Stimulated activated CD4-positive, alpha-beta T cell treated with anti-CD3 and anti-CD28 coated beads, TNF-alpha, amount 100 ng/mL, for 4 hours (primary cell): Measurements from ENCODE around the gene SH2D2A.
A peak's percentile ranks its signal among the peaks of the same experiment; 100 is the strongest.

Experiments
- DNase-seq, 3 experiments: peaks; one replicate each; pipeline ENCODE4 v3.0.0-alpha.2; 2020; ENCODE audit warnings: low read depth in 3 of 3

SH2D2A gene

DNA sequence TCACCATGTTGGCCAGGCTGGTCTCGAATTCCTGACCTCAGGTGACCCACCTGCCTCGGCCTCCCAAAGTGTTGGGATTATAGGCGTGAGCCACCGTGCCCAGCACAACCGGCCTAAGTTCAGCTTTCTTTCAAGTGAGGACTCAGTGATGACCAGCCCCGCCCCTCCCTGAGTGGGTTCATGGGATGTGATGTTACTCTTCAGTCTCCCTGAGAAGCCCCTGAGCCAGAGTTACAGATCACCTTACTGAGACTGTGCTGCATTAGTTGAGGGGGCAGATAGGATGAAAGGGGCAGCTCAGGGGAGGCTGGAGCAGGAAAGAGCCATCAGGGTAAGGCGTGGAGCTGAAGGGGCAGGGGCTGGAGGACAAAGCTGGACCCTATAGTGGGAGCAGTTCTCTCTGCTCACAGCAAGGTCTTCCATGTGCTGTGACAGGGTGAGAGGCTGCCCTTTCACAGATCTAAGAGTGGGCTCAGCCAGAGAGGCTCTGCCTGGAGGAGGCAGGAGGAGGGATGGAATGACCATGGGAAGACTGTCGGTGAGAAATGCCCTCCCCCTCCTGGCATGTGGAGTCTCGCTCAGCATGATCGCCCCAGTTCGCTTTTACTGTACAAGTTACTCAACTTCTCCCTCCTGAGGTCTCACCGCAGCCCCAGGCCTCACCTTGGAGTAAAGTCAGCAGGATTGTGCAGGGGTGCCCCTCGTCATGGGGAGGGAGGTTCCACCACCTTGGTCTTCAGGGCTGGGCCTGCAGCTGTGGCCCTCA lies 13.4 kb downstream of the SH2D2A start:
- no peak for DNase-seq

DNA sequence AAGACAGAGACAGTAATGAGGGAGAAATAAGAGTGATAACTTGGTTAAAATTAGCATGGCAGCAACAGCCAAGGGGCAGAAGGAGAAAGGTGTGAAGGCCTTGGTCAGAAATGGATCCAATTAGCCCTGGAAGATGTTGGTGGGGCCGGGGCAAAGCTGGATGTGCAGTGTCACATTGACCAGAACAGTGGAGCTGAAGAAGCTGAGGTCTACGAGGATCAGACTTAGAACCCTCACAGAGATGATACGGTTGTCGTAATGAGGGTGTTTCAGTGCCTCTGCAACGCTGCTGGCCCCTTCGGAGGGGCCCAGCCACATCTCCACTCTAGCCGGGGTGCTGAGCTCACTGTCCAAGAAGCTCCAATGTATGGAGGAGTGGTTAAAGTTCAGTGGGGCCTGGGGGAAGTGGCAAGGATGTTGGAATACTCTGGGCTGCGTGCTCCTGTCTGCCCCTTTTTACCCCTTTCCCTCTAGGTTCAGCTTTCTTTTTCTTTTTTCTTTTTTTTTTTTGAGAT lies 14.2 kb downstream of the SH2D2A start:
- no peak for DNase-seq

DNA sequence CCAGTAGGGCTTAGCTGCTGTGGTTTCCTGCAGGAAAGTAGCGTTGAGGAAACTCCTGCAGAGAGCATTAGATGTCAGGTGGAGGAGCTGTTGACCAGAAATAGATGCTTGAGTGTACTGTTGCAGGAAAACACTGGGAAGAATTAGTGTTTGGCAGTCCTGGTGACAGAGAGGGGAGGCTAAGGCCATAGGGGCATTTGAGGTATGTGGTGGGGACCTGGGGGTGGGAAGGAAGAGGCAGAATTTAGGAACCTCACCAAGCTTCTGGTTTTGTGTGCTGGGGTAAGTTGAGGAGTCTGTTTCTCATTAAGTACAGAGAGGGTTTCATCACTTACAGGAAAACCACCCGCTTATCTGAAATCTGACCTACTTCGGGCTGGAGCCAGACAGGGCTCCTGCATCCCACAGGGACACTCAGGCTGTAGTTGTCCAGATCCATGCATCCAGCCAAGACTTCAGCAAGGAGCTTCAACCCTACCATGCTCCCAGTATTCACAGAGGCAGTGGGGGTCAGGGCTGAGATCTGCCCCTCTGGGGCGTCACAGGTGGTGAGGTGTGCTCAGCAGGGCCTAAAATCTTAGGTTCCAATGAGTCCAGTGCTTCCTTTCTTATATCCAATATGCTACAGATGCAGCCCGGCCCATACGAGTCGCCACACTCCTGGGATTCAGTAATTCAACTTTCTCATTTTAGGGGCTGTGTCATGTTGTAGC lies 15.1 kb downstream of the SH2D2A start:
- no peak for DNase-seq

DNA sequence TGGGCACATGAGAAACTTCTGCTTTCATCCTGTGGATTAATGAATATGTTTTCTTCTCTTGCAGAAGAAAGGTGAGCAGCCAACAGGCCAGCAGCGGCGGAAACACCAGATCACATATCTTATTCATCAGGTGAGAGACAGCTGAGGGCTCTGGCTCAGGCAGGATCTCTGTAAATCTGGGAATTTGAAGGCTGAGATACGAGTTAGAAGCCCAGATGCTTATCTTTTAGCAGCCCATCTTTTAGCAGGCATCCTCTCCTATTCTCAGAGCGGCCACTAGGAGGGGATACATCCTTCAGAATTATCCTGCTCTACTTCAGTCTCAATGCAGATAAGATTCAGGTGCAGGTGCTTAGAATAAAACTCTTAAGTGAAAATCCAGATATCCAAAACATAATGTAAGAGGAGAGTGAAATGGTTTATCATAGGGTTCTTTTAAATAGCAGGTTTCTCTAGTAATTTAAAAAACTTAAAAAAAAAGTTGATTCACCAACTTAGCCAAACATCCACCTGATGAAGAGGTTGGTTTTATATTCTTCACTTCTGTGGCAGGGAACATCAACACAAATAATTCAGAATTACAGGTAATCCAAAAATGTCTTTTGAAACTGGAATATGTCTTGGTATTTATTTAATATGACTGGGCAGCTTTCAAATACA lies 19.3 kb downstream of the SH2D2A start:
- DNase-seq = peak in 1 of 3 experiments; percentile 34

DNA sequence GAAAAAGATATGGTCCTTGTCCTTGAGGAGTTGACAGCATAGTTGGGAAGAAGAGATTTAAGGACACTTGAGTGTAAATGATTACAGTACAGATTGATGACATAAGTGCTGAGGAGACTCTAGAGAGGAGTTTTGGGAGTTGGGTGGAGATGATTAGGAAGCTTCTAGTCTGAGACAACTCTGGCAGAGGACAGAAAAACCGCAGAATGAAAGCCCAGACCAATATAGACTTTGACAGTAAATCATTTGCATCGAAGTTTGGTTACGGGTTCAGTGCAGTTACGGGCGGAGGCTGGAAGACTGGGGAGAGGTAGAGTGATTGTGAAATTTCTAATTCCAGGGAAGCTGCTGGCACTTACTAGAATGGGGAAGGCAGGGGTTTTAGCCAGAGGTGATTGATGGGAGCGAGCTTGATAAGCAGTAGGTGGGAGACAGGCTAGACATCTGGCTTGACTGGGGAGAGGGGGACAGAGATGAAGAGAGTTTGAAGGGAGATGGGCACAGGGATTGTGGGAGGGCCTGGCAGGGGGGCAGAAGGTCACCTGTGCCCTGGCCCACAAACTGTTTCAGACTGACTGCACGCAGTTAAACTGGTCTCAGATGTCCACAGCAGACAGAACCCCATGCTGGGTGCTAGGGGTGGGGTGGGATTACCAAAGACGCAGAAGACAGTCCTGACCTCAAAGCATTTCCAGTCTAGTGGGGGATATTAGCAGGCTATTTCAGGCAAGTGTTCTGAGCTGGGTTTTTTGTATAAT lies 20.1 kb downstream of the SH2D2A start:
- DNase-seq = no peak

DNA sequence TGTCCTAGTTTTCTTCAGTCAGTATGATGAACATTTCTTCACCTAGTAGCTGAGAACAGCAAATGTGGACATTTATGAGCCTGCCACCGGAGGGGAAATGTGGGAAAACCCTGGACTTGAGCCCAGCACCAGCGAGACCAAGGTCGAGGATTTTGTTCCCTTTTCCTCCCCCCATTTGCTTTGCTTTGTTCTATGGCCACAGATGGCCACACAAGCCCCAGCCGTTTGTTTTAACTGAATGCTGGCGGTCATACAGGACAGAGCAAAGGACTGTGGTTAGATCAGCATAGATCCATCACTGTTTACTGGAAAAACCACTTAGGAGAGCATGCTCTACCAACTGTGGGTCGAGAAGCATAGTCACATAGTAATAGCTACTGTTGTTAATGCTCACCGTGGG lies 20.9 kb downstream of the SH2D2A start:
- no peak for DNase-seq

DNA sequence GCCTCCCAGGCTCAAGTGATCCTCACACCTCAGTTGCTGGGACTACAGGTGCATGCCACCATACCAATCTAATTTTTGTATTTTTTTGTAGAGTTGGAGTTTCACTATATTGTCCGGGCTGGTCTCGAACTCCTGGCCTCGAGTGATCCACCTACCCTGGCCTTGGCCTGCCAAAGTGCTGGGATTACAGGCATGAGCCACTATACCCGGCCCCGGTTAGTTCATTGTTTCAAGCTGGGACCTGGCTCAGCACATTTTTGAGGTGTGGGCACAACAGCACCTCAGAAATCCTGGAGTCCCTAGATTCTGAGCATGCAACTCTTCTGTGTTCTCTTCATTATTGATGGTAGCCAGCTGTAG lies 21.3 kb downstream of the SH2D2A start:
- DNase-seq = no peak

DNA sequence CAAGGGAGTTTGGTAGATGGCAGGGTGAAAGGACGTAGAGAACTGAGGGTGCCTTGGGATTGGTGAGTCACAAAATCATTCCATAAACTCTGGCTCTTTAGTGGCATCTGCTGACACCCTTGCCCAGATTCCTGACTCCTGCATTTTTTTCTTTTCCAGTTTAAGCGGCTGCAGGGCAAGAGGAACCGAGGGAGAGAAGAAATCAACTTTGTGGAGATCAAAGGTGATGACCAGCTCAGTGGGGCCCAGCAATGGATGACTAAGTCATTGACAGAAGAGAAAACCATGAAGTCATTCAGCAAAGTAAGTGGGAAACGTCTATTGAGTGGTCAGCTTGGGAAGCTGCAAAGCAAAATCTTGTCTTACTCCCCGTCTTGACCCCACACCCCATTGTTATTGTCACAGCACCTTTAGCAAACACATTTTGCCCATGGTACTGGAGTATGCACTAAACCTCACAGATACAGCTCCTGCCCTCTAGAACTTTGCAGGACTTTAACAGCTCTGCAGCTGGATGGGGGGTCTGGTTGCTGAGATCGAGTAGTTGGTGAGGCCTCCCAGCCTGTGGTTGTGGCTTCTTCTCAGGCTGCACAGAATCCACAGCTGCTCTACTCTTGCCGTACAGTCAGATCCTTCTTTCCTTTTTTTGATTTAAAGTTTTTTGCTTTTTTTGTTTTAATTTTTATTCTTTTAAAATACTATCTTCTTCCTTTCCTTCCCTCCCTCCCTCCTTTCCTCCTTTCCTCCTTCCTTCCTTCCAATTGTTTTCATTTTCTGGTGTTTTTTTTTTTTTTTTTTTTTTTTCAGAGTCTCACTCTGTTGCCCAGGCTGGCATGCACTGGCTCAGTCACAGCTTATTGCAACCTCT lies 21.9 kb downstream of the SH2D2A start:
- no peak for DNase-seq

DNA sequence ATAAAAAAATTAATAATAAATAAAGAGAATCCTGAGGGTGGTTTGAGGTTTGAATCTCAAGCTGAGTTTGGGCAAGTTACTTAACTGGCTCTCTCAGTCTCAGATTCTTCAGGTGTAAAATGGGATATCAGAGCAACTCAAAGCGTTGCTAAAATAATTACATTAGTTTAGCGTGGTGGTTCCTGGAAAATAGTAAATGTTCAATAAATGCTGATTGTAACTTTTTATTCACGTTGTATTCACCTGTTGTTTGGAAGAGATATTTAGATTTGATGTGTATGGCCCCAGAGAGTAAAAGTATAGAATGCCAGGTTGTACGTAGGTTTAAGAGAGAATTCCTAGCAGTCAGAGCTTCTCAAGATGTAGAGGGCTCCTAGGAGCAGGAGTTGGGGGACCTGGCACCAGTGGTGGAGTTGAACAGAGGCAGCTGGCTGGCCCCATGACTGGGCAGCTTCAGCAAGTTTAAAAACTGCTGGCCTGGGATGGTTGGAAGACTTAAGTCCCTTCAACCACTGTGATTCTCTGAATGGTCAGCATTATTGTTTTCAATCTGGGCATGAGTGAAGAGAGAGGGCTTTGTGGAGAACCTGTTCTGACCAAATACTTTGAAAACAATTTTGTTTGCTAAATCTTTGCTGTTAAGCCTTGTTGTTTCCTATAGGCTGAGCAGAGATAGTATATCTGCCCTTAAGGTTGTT lies 26.9 kb downstream of the SH2D2A start:
- DNase-seq = no peak

DNA sequence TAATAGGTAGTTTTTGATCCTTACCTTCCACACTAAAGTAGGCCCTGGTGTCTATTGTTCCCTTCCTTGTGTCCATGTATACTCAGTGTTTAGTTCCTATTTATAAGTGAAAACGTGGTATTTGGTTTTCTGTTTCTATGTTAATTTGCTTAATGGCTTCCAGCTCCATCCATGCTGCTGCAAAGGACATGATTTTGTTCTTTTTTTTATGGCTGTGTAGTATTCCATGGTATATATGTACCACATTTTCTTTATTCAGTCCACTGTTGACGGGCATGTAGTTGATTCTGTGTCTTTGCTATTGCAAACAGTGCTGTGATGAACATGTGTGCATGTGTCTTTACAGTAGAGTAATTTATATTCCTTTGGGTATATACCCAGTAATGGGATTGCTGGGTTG lies 28.5 kb downstream of the SH2D2A start:
- no peak for DNase-seq

DNA sequence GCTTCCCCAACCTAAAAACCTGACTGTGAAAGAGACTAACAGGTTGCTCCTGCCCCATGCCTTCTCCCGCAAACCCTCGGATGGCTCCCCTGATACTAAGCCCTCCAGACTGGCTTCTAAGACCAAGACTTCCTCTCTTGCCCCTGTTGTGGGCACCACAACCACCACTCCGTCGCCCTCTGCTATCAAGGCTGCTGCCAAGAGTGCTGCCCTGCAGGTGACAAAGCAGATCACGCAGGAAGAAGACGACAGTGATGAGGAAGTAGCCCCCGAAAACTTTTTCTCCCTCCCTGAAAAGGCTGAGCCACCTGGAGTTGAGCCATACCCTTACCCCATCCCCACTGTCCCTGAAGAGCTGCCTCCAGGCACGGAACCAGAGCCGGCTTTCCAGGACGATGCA lies 30.0 kb downstream of the SH2D2A start:
- DNase-seq = no peak

DNA sequence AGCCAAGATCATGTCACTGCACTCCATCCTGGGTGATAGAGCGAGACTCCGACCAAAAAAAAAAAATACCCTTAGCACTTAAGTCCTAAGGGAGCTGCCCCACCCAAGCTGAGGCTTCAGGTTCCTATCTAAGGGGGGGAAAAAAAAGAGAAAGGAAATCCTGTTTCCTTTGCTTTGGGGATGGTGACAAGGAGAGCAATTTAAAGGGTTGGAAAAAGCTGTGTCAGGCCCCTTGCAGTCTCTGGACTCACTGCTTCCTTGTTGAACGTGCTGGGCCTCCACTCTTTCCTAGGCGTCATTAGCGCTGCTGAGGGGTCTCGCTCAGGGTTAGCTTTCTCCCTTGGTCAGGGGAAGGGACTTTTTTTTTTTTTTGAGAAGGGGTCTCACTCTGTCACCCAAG lies 31.2 kb downstream of the SH2D2A start:
- no peak for DNase-seq

DNA sequence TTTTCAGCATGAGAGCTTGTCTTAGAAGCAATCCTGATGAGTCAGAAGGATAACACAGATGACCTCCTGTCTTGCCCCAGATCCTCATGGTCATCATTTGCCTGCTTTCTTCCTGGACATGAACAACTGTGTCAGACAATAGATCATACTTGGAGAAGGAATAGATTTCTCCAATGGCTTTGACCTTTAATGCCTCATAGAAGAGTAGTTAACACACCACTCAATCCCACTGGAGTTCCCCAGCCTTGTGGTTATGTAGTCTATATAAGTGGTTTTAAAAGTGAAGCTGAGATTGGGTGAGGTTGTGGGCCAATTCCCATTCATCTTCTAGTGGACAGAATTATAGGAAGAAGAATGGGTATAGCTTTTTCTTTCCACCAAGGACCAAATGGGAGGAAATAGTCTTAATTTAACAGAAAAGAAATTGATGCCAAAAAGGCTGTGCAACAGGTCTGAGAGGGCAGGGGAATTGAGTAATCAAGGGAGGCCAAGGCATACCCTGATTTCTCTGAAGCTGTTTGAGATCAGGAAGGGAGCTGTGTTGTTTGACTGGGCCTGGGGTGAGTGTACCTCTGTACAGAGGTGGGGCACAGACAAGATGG lies 35.0 kb downstream of the SH2D2A start:
- no peak for DNase-seq

DNA sequence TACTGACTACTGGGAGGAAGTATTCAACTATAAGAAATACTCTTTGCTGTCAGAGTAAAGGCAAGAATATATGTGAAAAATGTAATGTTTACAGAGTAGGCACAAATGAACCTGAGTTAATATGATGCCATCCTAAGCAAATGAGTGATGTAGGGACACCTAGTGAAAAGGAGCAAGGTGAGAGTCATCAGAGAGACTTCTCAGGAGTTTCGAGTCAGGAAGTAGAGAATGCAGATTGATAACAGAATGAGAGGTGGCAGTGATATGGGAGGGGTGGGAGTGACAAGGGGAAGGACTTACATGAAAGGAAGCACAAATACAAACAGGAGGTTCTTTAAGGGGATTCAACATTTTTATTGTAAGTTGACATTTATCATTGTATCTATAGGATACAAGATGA lies 39.1 kb downstream of the SH2D2A start:
- DNase-seq = no peak

DNA sequence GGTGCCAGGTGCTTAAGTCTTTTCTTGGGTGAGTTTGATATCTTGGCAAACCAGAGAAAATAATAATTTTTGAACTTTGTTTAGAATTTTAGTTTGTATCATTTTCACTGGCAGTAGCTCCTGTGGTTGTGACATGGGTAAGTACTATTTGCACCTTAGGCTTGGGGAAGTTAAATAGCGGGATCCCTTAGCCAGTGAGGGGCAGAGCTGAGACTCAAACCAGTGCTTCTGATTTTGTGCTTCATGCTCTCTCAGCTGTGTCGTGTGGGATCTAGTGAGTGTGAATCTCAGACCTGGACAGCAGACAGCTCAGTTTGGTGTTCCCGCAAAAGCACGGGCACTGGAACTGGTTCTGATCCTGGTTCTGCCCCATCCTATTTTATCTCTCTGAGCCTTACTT lies 39.7 kb downstream of the SH2D2A start:
- no peak for DNase-seq

DNA sequence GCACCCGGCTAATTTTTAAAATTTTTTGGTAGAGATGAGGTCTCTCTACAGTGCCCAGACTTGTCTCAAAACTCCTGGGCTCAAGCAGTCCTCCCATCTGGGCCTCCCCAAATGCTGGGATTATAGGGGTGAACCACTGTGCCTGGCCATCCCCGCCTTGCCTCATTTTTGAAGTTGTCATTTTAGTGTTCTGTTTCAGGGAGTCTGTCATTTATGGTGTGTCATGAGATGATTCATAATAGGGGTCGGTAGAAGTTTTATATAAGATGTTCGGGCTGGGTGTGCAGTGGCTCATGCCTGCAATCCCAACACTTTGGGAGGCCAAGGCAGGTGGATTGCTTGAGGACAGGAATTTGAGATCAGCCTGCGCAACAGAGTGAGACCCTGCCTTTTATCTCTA lies 40.8 kb downstream of the SH2D2A start:
- no peak for DNase-seq

DNA sequence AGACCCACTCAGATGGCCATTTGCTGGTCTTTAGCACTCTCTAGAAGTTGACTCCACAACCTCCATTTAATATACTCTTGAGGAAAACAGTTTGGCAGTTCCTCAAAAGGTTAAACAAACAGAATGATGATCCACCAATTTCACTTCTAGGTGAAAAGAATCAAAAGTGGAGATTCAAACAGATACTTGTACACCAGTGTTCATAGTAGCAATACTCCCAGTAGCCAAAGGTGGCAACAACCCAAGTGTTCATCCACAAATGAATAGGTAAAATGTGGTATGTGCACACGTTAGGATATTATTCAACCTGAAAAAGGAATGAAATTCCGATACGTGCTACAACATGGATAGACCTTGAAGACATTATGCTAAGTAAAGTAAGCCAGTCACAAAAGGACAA lies 43.0 kb downstream of the SH2D2A start:
- no peak for DNase-seq

DNA sequence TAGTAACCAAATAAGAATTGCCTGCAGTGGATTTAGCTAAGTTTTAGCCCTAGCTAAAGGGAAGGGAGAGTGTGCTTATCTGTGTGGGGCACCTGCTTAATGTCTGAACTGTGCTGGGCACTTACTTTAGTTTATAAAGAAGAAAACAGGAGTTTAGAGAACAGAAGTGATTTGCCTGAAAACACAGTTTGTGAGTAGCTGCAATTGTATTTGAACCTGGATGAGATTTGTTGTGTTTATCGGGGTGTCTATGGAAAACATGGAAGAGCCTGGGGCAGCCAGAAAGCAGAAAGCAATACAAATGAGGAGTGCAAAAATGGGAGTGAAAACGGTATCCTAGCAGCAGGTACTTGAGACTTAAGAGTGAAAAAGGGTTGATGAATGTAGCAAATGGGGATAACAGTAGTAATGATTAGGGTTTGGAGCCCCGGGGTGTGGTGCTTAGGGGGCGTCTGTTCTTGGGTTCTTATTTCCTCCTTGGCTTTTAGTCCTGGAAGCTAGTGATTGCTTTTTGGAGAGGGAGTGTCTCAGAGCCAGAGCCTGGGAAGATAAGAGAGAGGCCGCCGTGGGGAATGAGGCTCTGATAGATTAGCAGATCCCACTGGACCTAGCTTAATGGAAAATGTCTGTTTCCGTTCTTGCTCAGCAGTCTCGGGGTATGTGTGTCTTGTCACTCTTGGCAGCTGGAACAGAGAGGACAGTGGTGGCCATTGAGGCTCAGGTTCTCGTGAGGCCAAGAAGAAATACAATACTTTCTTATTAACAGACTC lies 43.7 kb downstream of the SH2D2A start:
- DNase-seq = no peak

DNA sequence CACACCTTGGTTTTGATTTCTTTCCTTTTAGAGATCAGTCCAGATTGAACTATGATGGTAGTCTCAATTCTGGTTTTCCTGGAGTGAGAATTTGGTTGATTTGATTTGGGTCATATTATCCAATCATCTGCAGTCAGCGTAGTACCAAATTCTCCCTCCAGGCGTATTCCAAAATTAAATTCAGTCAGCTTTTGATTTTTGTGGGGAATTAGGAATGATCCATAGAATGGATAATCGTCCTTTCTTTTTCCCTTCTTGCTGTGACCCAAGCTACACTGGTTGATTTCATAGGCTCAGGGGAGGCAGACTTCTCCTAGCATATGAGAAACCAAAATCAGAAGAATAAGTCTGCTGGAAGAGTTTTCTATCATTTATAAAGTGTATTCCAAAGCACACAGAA lies 44.4 kb downstream of the SH2D2A start:
- no peak for DNase-seq
